ENCODE data around the gene C1QTNF1. TPM values are rescaled to one million over a fixed set of nuclear protein-coding genes. Genes with fewer than 3 reads are reported as not detected.
"Not testable (repeated sequence)": the region's sequence is repeated elsewhere in the genome, so short reads cannot be mapped to it uniquely, and the experiment has no call there.

Gene C1QTNF1
- polyA plus RNA-seq, 1 donor, result 4.2 TPM

DNA sequence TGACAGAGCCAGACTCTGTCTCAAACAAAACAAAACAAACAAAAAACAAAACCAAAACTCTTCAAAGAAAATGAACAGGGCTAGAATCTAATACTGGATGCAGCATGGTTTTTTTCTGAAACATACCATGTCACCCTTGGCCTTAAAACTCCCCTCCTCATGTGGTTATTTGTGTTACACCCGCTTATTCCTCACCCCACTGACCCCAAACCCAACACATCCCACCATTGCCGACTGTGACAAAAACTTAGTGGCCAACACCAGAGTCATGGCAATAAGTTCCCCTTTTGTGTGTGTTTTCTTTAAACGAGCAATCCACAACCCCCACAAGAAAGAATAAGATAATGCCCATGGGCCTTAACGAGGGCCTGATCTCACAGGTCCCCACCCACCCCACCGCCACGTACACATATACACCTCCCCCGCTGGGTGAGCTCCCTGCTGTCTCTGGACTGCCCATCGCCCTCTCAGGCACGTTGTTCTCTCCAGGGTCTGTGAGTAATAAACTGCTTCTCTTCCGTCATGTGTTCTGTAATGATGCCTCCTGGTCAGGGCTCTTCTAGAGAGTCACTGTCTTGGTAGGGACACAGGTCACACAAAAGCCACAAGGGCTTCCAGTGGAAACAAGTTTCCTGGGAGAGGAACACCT is 33.9 kb downstream of the C1QTNF1 start:
- DNase-seq, result no peak

DNA sequence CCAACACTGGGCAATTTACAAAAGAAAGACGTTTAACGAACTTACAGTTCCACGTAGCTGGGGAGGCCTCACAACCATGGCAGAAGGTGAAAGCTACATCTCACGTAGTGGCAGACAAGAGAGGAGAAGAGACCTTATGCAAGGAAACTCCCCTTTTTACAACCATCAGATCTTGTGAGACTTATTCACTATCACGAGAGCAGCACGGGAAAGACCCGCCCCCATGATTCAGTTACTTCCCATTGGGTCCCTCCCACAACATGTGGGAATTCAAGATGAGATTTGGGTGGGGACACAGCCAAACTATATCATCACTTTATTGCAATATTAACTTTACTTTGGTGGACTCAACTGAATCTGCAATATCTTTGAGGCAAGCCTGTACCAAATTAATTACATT is 38.7 kb downstream of the C1QTNF1 start:
- no peak for DNase-seq

GRCh38 chr17:79064026-79064425 is 40.1 kb downstream of the C1QTNF1 start:
- no peak for DNase-seq

DNA sequence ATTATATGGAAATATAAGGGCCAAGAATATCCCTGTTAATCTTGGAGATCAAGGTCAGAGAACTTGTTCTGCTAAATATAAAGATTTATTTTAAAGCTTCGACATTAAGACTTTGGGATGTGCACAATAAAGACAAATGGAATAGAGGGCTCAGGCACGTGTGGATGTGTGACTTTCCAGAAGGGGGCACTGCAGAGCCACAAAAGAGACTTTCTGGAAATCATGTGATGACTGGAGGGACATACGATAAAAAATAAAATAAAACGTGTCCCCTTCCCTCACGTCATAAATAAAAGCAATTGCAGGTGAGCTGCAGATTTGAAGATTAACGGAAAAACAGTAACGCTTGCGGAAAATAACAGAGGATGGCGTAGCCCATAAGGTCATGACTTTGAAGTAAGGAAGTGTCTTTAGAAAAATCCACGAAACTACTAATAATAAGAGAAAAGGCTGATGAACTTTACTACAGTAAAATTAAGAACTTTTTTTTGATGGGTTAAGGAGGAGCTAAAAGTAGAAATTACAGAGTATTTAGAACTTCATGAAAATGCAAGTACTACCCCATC is 41.2 kb downstream of the C1QTNF1 start:
- DNase-seq, result no peak

- no peak for DNase-seq
These were observed 43.0 kb downstream of the C1QTNF1 start for GRCh38 chr17:79066963-79067362.

- no peak for DNase-seq
These were observed 46.4 kb downstream of the C1QTNF1 start for GRCh38 chr17:79070266-79070880.

- no peak for DNase-seq
These were observed 47.3 kb downstream of the C1QTNF1 start for GRCh38 chr17:79071161-79071740.

GRCh38 chr17:79072544-79072943 is 48.6 kb downstream of the C1QTNF1 start:
- no peak for DNase-seq

DNA sequence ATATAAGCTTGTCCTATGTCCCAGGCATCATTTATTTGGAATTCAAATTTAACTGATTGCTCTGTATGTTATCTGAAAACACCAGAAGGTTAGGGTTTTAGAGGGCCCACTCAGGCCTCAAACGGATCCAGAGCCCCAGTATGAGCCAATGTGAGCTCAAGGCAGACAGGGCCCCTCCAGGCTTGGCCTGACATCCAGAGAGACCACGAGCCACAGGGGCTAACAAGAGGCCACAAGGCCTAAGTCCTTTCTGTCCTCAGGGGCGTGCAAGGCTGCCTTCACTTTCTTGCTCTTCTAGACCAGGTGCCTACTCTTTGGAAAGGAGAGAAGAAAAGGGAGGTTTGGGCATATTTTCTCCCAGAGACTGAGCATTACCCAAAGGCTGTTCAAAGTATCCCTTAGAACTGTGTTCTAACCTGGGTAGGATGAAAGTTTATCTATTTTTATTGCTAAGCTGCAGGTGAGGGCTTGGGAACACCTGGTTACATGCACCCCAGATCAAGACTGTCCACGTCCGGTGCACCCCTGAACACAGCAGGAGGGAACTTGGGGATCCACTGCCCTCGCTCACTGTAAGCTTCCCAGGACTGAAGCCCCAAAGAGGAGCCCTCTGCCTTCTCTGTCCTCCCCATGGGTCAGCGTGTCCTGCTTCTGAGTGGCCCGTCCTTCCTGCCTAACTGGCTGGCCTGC is 49.2 kb downstream of the C1QTNF1 start:
- DNase-seq, result no peak

- DNase-seq, result no peak
These were observed 49.7 kb downstream of the C1QTNF1 start for GRCh38 chr17:79073706-79074088.

DNA sequence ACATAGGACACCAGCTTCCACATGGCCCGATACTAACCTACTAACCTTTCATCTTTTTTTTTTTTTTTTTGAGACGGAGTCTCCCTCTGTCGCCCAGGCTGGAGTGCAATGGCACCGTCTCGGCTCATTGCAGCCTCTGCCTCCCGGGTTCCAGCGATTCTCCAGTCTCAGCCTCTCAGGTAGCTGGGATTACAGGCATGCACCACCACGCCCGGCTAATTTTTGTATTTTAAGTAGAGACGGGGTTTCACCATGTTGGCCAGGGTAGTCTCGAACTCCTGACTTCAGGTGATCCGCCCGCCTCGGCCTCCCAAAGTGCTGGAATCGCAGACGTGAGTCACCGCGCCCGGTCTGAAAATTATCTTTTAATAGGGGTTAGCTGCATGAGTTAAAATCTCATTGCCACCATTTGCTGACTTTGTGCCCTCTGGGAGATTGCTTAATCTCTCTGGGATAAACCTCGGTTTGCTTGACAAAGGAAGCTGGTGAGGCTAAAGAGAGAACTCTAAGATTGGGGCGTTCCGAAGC is 50.2 kb downstream of the C1QTNF1 start:
- not testable (repeated sequence) for DNase-seq

DNA sequence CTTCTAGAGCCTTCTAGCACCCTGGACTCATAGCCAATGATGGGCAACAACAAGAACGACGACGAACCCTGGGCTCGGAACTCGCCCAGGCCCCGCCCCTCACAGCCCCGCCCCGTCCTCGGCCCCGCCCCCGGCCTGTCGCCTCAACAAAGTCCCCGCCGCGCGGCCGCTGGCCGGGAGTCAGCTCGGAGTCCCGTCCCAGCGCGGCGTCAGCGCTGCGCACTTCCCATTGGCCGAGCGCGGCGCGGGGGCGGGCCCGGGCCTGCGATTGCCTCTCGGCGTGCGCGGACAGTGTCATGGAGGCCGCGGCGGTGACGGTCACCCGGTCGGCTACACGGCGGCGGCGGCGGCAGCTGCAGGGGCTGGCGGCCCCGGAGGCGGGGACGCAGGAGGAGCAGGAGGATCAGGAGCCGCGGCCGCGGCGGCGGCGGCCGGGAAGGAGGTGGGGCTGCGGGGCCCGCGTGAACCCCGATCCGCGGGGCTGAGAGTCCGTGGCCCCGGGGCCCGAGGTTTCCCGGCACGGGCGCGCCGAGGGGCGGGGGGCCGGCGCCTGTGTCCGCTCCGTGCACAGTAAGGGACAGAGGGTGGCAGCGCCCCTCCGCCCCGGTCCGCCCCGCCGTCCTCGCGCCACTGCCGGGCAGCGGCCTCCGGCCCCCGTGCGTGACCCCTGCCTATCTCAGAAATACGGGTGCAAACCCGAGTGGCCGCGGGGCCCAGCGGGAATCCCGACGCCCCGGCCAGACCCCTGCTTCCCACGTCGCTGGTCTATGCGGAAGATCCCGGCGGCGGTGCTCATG is 50.9 kb downstream of the C1QTNF1 start, which contains the start of gene ENGASE:
TSS of gene ENGASE (plus strand) at position 176 of the 797 bp plus-strand sequence. CDS start at position 297, 121 bp downstream.
- peak; percentile 93 for DNase-seq

DNA sequence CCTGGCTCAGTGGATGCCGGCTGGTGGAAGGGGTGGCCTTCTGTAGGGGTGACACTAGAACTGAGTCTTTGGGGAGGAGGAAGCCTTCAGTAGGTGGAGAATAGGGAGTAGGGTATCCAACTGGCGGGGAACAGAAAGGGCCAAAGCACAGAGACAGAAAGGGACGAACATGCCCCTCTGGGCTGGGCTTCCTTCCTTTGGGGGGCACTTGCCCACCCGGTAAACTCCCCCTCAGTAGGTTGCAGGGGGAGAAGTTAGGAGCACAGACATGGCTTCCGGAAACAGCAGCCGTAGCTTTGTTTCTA is 51.4 kb downstream of the C1QTNF1 start:
- DNase-seq, result no peak

GRCh38 chr17:79075861-79076406 is 52.0 kb downstream of the C1QTNF1 start:
- DNase-seq, result no peak

- DNase-seq, result no peak
These were observed 53.6 kb downstream of the C1QTNF1 start for GRCh38 chr17:79077587-79077986.

GRCh38 chr17:79078476-79079190 is 54.7 kb downstream of the C1QTNF1 start:
- DNase-seq, result no peak

DNA sequence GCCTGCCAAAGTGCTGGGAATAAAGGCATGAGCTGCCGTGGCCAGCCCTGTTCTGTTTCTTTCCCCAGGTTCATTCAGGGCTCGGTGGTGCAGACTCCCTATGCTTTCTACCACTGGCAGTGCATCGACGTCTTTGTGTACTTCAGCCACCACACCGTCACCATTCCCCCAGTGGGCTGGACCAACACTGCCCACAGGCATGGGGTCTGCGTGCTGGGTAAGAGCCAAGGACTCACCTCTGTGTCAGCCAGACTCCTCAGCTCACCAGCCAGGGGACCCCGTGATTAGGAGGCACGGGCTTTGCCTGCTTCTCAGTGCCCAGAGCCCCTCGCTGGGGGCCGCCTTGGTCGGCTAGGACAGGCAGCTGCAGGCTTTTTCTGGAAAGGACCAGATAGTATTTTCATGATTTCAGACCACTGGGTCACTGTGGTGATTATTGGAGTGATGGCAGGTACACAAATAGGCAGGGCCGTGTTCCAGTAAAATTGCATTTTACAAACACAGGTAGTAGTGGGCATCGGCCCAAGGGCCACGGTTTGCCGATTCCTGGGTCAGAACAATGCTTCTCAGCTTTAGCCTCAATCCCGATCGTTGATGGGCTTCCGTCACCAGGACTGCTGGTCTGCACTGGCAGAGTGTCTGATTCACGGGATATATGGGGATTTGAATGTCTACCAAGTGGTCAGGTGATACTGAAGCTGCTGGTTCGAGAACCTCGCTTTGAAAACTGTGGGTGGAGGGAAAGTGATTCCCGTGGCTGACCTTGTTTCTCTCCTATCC is 55.6 kb downstream of the C1QTNF1 start:
- DNase-seq, result no peak

DNA sequence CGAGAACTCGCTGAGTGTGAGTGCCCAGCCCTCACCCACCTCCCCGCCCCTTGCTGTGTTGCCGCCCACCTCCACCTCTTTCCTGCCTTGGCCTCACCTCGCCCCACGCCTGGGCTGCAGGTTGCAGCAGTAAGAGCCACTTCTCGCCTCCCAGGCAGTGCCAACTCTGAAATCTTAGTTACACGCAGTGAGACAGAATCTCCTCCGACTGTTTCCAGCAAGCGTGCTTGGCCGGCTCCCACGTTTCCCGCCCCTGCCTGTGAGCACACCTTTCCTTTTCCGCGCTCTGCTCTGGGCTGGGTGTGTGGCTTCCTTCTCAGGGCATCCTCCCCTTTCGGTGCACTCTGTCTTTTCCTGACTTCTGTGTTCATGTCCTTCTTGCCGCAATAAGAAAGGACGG is 56.4 kb downstream of the C1QTNF1 start:
- no peak for DNase-seq

GRCh38 chr17:79080761-79081290 is 56.9 kb downstream of the C1QTNF1 start:
- no peak for DNase-seq

Data from hindlimb muscle (tissue), 1 donor.